ENCODE data around the gene CLPSL1. TPM values are rescaled to one million over a fixed set of nuclear protein-coding genes. Genes with fewer than 3 reads are reported as not detected.

The CLPSL1 gene
- total and polyA plus RNA-seq, 2 of the 13 experiments (the other 11 are each of a cell fraction or from before 2014, with no cell fraction given), result not detected

DNA sequence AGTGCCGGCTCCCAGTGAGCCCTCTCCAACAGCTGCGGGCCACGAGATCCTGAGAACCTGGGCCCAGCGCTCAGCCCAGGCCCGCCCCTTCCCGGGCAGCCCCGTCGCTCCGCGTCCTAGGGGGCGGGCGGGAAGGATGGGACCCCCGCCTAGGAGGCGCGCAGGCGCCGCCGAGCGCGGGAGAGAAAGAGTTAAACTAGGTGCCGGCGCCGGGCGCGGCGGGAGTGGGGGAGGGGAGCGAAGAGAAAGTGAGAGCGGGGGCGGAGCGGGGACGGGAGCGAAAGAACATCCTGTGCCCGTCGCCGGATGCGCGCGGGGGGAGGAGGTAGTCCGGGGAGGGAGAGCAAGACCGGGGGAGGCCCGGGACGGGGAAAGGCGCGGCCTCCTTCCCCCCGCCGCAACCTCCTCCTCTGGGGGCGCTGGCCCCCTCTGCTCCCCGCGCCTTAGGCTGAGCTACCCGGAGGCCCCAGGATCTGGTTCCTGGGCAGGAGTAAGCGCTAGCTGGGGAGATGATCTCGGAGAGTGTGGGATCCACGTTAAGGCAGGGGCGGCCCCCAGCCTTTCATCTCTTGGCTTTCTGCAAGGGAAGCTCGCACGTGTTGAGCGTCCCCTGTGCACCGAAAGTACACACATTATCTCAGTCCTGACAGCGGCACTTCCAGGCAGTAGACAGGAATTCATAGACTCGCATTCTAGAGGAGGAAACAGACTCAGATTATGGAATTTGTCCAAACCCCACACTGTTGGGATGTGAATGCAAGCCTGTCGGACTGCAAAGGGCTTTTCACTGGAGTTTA, 48.9 kb upstream of the CLPSL1 start (continued):
- TF ChIP-seq ZNF839 (CRISPR knock-in tag; IDR thresholded peaks at IDR 0.05; ENCODE audit: borderline replicate concordance) (no peak), NCOA1 (CRISPR knock-in tag; IDR thresholded peaks at IDR 0.05) (no peak; the same call in 1 of the 2 replicates), ZBTB1 (CRISPR knock-in tag; IDR thresholded peaks at IDR 0.05; ENCODE audit: borderline replicate concordance) (no peak), ZNF441 (CRISPR knock-in tag; IDR thresholded peaks at IDR 0.05; ENCODE audit: borderline replicate concordance) (peak; percentile 79), ZNF652 (CRISPR knock-in tag; IDR thresholded peaks at IDR 0.05; ENCODE audit: borderline replicate concordance, low read depth) (peak; percentile 96), ZNF12 (CRISPR knock-in tag; IDR thresholded peaks at IDR 0.05) (0 out of 2 replicates have a peak, but pooled peaks have one; percentile 57), DPF2 (CRISPR knock-in tag; IDR thresholded peaks at IDR 0.05; ENCODE audit: borderline replicate concordance, low read depth) (no peak), ZNF720 (CRISPR knock-in tag; IDR thresholded peaks at IDR 0.05) (no peak)
- TF ChIP-seq, protein P1, sequence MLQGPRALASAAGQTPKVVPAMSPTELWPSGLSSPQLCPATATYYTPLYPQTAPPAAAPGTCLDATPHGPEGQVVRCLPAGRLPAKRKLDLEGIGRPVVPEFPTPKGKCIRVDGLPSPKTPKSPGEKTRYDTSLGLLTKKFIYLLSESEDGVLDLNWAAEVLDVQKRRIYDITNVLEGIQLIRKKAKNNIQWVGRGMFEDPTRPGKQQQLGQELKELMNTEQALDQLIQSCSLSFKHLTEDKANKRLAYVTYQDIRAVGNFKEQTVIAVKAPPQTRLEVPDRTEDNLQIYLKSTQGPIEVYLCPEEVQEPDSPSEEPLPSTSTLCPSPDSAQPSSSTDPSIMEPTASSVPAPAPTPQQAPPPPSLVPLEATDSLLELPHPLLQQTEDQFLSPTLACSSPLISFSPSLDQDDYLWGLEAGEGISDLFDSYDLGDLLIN (CRISPR knock-in tag; IDR thresholded peaks at IDR 0.05; ENCODE audit: borderline replicate concordance), result no peak
- TF ChIP-seq, protein P2, sequence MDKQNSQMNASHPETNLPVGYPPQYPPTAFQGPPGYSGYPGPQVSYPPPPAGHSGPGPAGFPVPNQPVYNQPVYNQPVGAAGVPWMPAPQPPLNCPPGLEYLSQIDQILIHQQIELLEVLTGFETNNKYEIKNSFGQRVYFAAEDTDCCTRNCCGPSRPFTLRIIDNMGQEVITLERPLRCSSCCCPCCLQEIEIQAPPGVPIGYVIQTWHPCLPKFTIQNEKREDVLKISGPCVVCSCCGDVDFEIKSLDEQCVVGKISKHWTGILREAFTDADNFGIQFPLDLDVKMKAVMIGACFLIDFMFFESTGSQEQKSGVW (CRISPR knock-in tag; IDR thresholded peaks at IDR 0.05; ENCODE audit: borderline replicate concordance), result 0 out of 2 replicates have a peak, but pooled peaks have one; percentile 47
- TF ChIP-seq, protein P3, sequence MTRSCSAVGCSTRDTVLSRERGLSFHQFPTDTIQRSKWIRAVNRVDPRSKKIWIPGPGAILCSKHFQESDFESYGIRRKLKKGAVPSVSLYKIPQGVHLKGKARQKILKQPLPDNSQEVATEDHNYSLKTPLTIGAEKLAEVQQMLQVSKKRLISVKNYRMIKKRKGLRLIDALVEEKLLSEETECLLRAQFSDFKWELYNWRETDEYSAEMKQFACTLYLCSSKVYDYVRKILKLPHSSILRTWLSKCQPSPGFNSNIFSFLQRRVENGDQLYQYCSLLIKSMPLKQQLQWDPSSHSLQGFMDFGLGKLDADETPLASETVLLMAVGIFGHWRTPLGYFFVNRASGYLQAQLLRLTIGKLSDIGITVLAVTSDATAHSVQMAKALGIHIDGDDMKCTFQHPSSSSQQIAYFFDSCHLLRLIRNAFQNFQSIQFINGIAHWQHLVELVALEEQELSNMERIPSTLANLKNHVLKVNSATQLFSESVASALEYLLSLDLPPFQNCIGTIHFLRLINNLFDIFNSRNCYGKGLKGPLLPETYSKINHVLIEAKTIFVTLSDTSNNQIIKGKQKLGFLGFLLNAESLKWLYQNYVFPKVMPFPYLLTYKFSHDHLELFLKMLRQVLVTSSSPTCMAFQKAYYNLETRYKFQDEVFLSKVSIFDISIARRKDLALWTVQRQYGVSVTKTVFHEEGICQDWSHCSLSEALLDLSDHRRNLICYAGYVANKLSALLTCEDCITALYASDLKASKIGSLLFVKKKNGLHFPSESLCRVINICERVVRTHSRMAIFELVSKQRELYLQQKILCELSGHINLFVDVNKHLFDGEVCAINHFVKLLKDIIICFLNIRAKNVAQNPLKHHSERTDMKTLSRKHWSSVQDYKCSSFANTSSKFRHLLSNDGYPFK (CRISPR knock-in tag; IDR thresholded peaks at IDR 0.05; ENCODE audit: borderline replicate concordance), result peak; percentile 78; the same call in 1 of the 2 replicates
- TF ChIP-seq, protein P4, sequence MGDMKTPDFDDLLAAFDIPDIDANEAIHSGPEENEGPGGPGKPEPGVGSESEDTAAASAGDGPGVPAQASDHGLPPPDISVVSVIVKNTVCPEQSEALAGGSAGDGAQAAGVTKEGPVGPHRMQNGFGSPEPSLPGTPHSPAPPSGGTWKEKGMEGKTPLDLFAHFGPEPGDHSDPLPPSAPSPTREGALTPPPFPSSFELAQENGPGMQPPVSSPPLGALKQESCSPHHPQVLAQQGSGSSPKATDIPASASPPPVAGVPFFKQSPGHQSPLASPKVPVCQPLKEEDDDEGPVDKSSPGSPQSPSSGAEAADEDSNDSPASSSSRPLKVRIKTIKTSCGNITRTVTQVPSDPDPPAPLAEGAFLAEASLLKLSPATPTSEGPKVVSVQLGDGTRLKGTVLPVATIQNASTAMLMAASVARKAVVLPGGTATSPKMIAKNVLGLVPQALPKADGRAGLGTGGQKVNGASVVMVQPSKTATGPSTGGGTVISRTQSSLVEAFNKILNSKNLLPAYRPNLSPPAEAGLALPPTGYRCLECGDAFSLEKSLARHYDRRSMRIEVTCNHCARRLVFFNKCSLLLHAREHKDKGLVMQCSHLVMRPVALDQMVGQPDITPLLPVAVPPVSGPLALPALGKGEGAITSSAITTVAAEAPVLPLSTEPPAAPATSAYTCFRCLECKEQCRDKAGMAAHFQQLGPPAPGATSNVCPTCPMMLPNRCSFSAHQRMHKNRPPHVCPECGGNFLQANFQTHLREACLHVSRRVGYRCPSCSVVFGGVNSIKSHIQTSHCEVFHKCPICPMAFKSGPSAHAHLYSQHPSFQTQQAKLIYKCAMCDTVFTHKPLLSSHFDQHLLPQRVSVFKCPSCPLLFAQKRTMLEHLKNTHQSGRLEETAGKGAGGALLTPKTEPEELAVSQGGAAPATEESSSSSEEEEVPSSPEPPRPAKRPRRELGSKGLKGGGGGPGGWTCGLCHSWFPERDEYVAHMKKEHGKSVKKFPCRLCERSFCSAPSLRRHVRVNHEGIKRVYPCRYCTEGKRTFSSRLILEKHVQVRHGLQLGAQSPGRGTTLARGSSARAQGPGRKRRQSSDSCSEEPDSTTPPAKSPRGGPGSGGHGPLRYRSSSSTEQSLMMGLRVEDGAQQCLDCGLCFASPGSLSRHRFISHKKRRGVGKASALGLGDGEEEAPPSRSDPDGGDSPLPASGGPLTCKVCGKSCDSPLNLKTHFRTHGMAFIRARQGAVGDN (CRISPR knock-in tag; IDR thresholded peaks at IDR 0.05), result peak; percentile 95
- TF ChIP-seq, protein P5, sequence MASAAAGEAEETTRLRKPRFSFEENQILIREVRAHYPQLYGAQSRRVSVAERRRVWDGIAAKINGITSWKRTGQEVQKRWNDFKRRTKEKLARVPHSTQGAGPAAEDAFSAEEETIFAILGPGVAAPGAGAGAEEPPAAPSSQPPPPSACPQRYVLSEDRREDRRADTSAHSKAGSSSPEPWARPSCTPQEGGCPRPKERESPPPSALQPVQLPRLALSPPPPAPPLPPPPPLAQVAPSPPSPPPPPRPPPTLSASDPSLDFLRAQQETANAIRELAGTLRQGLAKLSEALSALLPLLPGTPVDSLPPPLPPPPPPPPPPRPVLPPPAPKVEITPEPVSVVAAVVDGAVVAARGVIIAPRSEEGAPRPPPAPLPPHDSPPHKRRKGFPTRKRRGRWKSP (CRISPR knock-in tag; IDR thresholded peaks at IDR 0.05), result peak; percentile 95
- TF ChIP-seq, protein P6, sequence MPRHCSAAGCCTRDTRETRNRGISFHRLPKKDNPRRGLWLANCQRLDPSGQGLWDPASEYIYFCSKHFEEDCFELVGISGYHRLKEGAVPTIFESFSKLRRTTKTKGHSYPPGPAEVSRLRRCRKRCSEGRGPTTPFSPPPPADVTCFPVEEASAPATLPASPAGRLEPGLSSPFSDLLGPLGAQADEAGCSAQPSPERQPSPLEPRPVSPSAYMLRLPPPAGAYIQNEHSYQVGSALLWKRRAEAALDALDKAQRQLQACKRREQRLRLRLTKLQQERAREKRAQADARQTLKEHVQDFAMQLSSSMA (CRISPR knock-in tag; IDR thresholded peaks at IDR 0.05), result no peak
- TF ChIP-seq, protein P7, sequence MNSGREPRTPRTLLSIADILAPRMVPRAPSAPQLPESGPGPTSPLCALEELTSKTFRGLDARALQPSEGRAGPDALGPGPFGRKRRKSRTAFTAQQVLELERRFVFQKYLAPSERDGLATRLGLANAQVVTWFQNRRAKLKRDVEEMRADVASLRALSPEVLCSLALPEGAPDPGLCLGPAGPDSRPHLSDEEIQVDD (CRISPR knock-in tag; IDR thresholded peaks at IDR 0.05; ENCODE audit: borderline replicate concordance), result no peak
